ENCODE results near the gene SEPTIN3. TPM values are rescaled to one million over a fixed set of nuclear protein-coding genes. Genes with fewer than 3 reads are reported as not detected.

SEPTIN3 gene
- total RNA-seq, 1 experiment from 2014 or later, result 3.6 TPM

- POLR2A ChIA-PET (ENCODE audit: low non-redundant PET), result no interaction called here
Measured at GRCh38 chr22:41934284-41935014, 34.8 kb upstream of the SEPTIN3 start.

GRCh38 chr22:41935015-41935351 lies 34.3 kb upstream of the SEPTIN3 start:
- POLR2A ChIA-PET (ENCODE audit: low non-redundant PET), result no interaction called here
- intact Hi-C loops (cut with micrococcal nuclease; ENCODE audit: unreplicated experiment), result no loop called here
- H3K27me3 ChIP-seq (replicated peaks; ENCODE audit: insufficient read depth, low read depth, low read length, poor library complexity), result no peaks in the 10 kb centered on the region

More at GRCh38 chr22:41934284-41935014, 34.8 kb upstream of the SEPTIN3 start:
- H3K4me1 ChIP-seq (ENCODE audit: insufficient read depth, low read length, poor library complexity, severe bottlenecking), result peaks cover 3% of the 10 kb centered on the region
- DNase-seq (ENCODE audit: low spot score), result no peak
- no TSS peak for BruUV-seq (replicated peaks)
- no peaks in the 10 kb centered on the region for H3K27me3 ChIP-seq (replicated peaks; ENCODE audit: insufficient read depth, low read depth, low read length, poor library complexity)
- no peaks in the 10 kb centered on the region for H3K9me3 ChIP-seq (ENCODE audit: low read depth, low read length, poor library complexity, severe bottlenecking)
- H3K27ac ChIP-seq (ENCODE audit: low read depth, low read length, poor library complexity, severe bottlenecking), result peak overlapping the region; percentile 42
- CTCF ChIA-PET, result no interaction called here
- TF ChIP-seq CTCF (conservative IDR thresholded peaks at IDR 0.05; ENCODE audit: low read depth, low read length) (no peak), EZH2 (IDR thresholded peaks at IDR 0.05; ENCODE audit: borderline replicate concordance, low read depth, low read length, poor library complexity, severe bottlenecking) (no peak)
- H3K36me3 ChIP-seq (ENCODE audit: insufficient read depth, low read length, poor library complexity, severe bottlenecking), result peaks cover 26% of the 10 kb centered on the region
- intact Hi-C loops (cut with micrococcal nuclease; ENCODE audit: unreplicated experiment), result no loop called here
- no peak overlapping the region for H3K4me3 ChIP-seq (ENCODE audit: low read depth, low read length, poor library complexity, severe bottlenecking)

GRCh38 chr22:41935509-41935908 lies 33.7 kb upstream of the SEPTIN3 start:
- H3K9me3 ChIP-seq (ENCODE audit: low read depth, low read length, poor library complexity, severe bottlenecking), result no peaks in the 10 kb centered on the region
- no peaks in the 10 kb centered on the region for H3K27me3 ChIP-seq (replicated peaks; ENCODE audit: insufficient read depth, low read depth, low read length, poor library complexity)
- H3K4me1 ChIP-seq (ENCODE audit: insufficient read depth, low read length, poor library complexity, severe bottlenecking), result peaks cover 3% of the 10 kb centered on the region
- intact Hi-C loops (cut with micrococcal nuclease; ENCODE audit: unreplicated experiment), result no loop called here
- ChIA-PET CTCF (no interaction called here), POLR2A (ENCODE audit: low non-redundant PET) (no interaction called here)
- no TSS peak for BruUV-seq (replicated peaks)
- no peak overlapping the region for H3K27ac ChIP-seq (ENCODE audit: low read depth, low read length, poor library complexity, severe bottlenecking)
- H3K36me3 ChIP-seq (ENCODE audit: insufficient read depth, low read length, poor library complexity, severe bottlenecking), result peaks cover 32% of the 10 kb centered on the region
- TF ChIP-seq EZH2 (IDR thresholded peaks at IDR 0.05; ENCODE audit: borderline replicate concordance, low read depth, low read length, poor library complexity, severe bottlenecking), result no peak
- no peak overlapping the region for H3K4me3 ChIP-seq (ENCODE audit: low read depth, low read length, poor library complexity, severe bottlenecking)
- no peak for DNase-seq (ENCODE audit: low spot score)

More at GRCh38 chr22:41935015-41935351, 34.3 kb upstream of the SEPTIN3 start:
- Histone ChIP-seq H3K4me3 (ENCODE audit: low read depth, low read length, poor library complexity, severe bottlenecking) (no peak overlapping the region), H3K9me3 (ENCODE audit: low read depth, low read length, poor library complexity, severe bottlenecking) (no peaks in the 10 kb centered on the region), H3K4me1 (ENCODE audit: insufficient read depth, low read length, poor library complexity, severe bottlenecking) (peaks cover 3% of the 10 kb centered on the region), H3K27ac (ENCODE audit: low read depth, low read length, poor library complexity, severe bottlenecking) (no peak overlapping the region), H3K36me3 (ENCODE audit: insufficient read depth, low read length, poor library complexity, severe bottlenecking) (peaks cover 27% of the 10 kb centered on the region)
- BruUV-seq (replicated peaks), result no TSS peak
- no peak for TF ChIP-seq CTCF (conservative IDR thresholded peaks at IDR 0.05; ENCODE audit: low read depth, low read length)
- no peak for TF ChIP-seq EZH2 (IDR thresholded peaks at IDR 0.05; ENCODE audit: borderline replicate concordance, low read depth, low read length, poor library complexity, severe bottlenecking)
- CTCF ChIA-PET, result no interaction called here
- DNase-seq (ENCODE audit: low spot score), result no peak

- TF ChIP-seq CTCF (conservative IDR thresholded peaks at IDR 0.05; ENCODE audit: low read depth, low read length) (no peak), EZH2 (IDR thresholded peaks at IDR 0.05; ENCODE audit: borderline replicate concordance, low read depth, low read length, poor library complexity, severe bottlenecking) (no peak)
- POLR2A ChIA-PET (ENCODE audit: low non-redundant PET), result interaction anchor here (0.7 kb wide), 1 partner anchor 156 kb away, joined by 3 read pairs; no protein-coding TSS in a partner anchor
- Histone ChIP-seq H3K27ac (ENCODE audit: low read depth, low read length, poor library complexity, severe bottlenecking) (no peak overlapping the region), H3K4me1 (ENCODE audit: insufficient read depth, low read length, poor library complexity, severe bottlenecking) (peaks cover 3% of the 10 kb centered on the region), H3K9me3 (ENCODE audit: low read depth, low read length, poor library complexity, severe bottlenecking) (no peaks in the 10 kb centered on the region), H3K36me3 (ENCODE audit: insufficient read depth, low read length, poor library complexity, severe bottlenecking) (peaks cover 45% of the 10 kb centered on the region), H3K4me3 (ENCODE audit: low read depth, low read length, poor library complexity, severe bottlenecking) (no peak overlapping the region), H3K27me3 (replicated peaks; ENCODE audit: insufficient read depth, low read depth, low read length, poor library complexity) (no peaks in the 10 kb centered on the region)
- DNase-seq (ENCODE audit: low spot score), result no peak
- CTCF ChIA-PET, result no interaction called here
- no TSS peak for BruUV-seq (replicated peaks)
- intact Hi-C loops (cut with micrococcal nuclease; ENCODE audit: unreplicated experiment), result no loop called here
Measured at GRCh38 chr22:41936894-41937169, 32.4 kb upstream of the SEPTIN3 start.

Data from A673 (cell line).